HG02759 (cell line): Measurements from ENCODE around the gene HOXB13.

Experiments
- ATAC-seq: cut with Tn5 transposase; IDR thresholded peaks from one replicate; pipeline ENCODE4 v1.9.1; 2021; ENCODE audit warnings: mild to moderate bottlenecking, moderate library complexity; ENCODE audit not compliant: unreplicated experiment

The HOXB13 gene

GRCh38 chr17:48715496-48716399 is 12.8 kb downstream of the HOXB13 start:
- ATAC-seq, result no peak

DNA sequence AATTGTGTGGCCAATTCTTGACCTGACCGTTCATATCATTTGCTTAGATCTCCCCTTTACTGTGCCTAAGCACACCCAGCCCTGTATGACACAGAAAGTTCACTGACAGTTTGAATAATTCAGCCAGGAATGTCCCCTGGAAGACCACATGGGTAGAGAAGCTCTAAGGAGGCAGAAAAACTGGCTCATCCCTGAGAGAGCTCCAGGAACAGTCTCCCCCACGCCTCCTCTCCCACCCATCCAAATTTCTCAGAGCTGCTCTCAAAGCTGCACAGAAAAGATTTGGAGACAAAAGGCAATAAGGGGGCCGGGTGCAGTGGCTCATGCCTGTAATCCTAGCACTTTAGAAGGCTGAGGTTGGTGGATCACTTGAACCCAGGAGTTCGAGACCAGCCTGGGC is 17.4 kb downstream of the HOXB13 start:
- ATAC-seq, result no peak

- no peak for ATAC-seq
These were observed 23.9 kb downstream of the HOXB13 start for GRCh38 chr17:48704361-48705248.

GRCh38 chr17:48701864-48702532 is 26.6 kb downstream of the HOXB13 start:
- ATAC-seq, result no peak

- ATAC-seq, result no peak
These were observed 35.4 kb downstream of the HOXB13 start for GRCh38 chr17:48693178-48693577.

- ATAC-seq, result no peak
These were observed 36.5 kb downstream of the HOXB13 start for GRCh38 chr17:48692049-48692448.

- no peak for ATAC-seq
These were observed 37.9 kb downstream of the HOXB13 start for GRCh38 chr17:48690655-48691054.

- no peak for ATAC-seq
These were observed 46.9 kb downstream of the HOXB13 start for GRCh38 chr17:48681609-48682008.

DNA sequence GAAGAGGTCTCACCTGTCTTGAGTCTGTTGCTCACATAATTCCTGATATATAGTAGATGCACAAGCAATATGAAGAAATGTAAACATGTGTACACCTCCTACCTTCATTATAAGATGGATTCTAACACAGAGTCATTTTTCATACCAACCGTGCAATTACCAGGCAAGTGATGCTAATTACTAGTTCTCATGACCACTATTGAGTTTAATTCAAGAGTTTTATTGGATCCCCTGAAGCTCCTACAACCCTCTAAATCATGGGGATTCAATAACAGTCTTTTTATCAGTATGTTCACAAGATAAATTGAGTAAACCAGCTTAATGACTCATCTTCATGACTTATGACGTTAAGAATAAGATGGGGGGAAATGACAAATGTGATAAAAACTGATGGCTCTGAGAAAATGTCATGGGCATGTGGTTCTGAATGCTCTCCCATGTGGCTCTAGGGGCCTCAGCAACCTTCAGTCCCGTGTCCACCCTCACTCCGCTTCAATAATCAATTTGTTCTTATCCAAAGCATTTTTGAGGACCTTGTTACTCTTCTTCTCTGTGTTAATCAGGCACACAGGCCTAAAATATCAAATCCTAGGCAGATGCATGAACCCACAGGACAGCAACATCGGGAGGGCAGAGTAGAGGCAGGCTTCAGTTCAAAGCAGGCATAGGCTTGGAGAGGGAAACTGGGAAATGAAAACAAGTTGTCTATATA is 49.0 kb downstream of the HOXB13 start:
- ATAC-seq, result no peak

DNA sequence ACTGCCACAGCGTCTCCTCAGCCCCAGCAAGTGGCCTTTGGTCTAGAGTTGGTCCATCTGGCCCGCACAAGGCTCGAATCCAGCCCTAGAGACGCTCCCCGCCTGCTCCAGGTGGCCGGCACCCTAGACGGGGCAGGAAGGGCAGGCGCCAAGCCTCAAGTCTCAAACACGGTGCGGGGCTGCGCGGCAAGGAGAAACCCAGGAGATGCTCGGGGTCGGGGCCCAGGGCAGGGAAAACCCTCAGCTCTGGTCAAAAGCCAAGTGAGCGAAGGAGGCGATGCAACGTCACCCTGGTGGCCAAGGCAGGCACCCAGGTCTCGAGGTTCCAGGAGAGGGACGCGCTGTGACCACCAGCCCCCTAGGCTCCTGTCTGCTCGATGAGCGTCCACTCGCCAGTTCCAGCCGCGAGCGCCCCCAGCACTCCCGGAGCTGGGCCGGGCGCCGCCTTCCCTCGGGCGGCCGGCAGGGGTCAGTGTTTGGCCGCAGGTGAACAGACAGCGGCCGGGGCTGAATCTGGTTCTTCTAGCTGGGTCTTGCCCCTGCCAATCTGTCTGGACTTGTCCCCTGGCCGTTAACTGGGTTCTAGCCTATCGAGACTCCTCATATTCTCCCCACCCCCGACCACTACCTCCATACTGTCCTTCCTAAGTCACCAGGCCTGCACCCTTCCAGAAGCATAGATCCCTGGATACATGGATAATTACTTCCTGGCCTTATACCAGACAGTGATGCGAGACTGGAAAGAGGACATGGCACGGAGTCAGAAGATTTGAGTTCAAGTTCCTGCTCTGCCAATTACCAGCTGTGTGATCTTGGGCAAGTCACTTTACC is 50.2 kb downstream of the HOXB13 start:
- ATAC-seq, result peak; percentile 71

DNA sequence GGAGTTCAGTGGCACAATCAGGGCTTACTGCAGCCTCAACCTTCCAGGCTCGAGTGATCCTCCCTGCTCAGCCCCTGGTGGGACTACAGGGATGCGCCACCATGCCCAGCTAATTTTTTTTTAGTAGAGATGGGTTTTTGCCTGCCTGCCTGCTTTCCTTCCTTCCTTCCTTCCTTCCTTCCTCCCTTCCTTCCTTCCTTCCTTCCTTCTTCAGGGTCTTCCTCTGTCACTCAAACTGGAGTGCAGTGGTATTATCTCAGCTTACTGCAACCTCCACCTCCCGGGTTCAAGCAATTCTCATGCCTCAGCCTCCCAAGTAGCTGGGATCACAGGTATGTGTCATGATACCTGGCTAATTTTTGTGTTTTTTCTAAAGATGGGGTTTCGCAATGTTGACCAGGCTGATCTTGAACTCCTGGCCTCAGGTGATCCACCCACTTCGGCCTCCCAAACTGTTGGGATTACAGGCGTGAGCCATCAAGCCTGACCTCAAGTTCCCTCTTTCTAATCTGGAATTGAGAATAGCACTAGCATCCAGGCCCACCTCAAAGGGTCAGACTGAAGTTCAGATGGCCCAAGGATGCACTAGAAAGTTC is 51.5 kb downstream of the HOXB13 start:
- ATAC-seq, result no peak
